Small intestine (tissue), 7 donors: ENCODE measurements around the gene CDC42SE1. TPM values are rescaled to one million over a fixed set of nuclear protein-coding genes. Genes with fewer than 3 reads are reported as not detected.

ENCODE experiments used
- DNase-seq, 2 donors: peaks; one replicate each; pipeline versions ENCODE4 v3.0.0 to v3.0.0-alpha.2; 2013
- FAIRE-seq: peaks from 2 replicates; lab custom pipeline; 2012; peaks lifted over from hg19 to GRCh38; lab: Jason Lieb, UNC
- H3K27ac ChIP-seq, 3 donors: one replicate each; pipeline ENCODE4 v1.5.1; 2013; ENCODE audit warnings: low read length in 2 of 3, mild to moderate bottlenecking in 2 of 3, control low read depth in 1 of 3, inconsistent platforms in 1 of 3, low read depth in 1 of 3, moderate library complexity in 1 of 3
- H3K27me3 ChIP-seq, 3 donors: one replicate each; pipeline ENCODE4 v1.6.1; 2013; ENCODE audit warnings: low read length in 3 of 3, inconsistent platforms in 1 of 3; ENCODE audit not compliant: control insufficient read depth in 3 of 3, insufficient read depth in 3 of 3
- H3K36me3 ChIP-seq, 3 donors: one replicate each; pipeline ENCODE4 v1.6.1; 2013; ENCODE audit warnings: low read length in 3 of 3, inconsistent platforms in 1 of 3, low read depth in 1 of 3, mild to moderate bottlenecking in 1 of 3, moderate library complexity in 1 of 3; ENCODE audit not compliant: control insufficient read depth in 3 of 3, insufficient read depth in 2 of 3
- H3K4me1 ChIP-seq, 3 donors: one replicate each; pipeline ENCODE4 v1.6.1; 2013; ENCODE audit warnings: low read length in 2 of 3, inconsistent platforms in 1 of 3, low read depth in 1 of 3, mild to moderate bottlenecking in 1 of 3, moderate library complexity in 1 of 3; ENCODE audit not compliant: control insufficient read depth in 3 of 3, insufficient read depth in 2 of 3
- H3K4me3 ChIP-seq, 3 donors: one replicate each; pipeline ENCODE4 v1.5.1; 2013; ENCODE audit warnings: low read length in 3 of 3, control low read depth in 1 of 3, inconsistent platforms in 1 of 3, low read depth in 1 of 3, mild to moderate bottlenecking in 1 of 3, moderate library complexity in 1 of 3
- H3K9me3 ChIP-seq, 2 donors: one replicate each; pipeline ENCODE4 v1.6.1; 2013; ENCODE audit warnings: low read depth in 1 of 2, low read length in 1 of 2; ENCODE audit not compliant: control insufficient read depth in 2 of 2, insufficient read depth in 1 of 2
- WGBS, 3 donors: extraction: QIAGEN DNeasy Blood & Tissue Kit; methylation state at CpG; one replicate each; pipeline ENCODE4 v1.1.7; 2013; 5-methylcytosine and 5-hydroxymethylcytosine counted together
- polyA plus RNA-seq, 4 donors: library from polyadenylated mRNA; stranded (reverse) in 3 of 4; unstranded in 1 of 4; fragments of 200-250 nt in 3 of 4; fragments of 120-200 nt in 1 of 4; gene quantifications; one replicate each; pipeline versions ENCODE4 v1.2.1 to v1.2.3, GENCODE V29; 2013
- donor health status: healthy with polysubstance abuse.
- donor health status: control.
- donor health status: control.
- donor health status: Bipolar disorder and iron deficiency.
- donor health status: healthy.

Gene CDC42SE1
- polyA plus RNA-seq, 4 donors, result 22.8 to 46.6 (median 32.4) TPM

DNA sequence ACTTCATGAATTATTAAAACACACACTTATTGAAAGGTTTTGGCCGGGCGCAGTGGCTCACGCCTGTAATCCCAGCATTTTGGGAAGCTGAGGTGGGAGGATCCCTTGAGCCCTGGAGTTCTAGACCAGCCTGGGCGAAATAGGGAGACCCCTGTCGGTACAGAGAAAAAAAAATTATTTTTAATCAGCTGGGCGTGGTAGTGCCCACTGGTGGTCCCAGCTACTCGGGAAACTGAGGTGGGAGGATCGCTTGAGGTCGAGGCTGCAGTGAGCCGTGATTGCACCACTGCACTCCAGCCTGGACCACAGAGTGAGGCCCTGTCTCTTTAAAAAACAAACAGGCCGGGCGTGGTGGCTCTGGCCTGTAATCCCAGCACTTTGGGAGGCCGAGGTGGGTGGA is 12.8 kb upstream of the CDC42SE1 start:
- Histone ChIP-seq H3K27me3 (no peaks in the 10 kb centered on the region), H3K27ac (peak overlapping the region in 1 of 3 donors; percentile 24), H3K9me3 (no peaks in the 10 kb centered on the region), H3K4me3 (no peak overlapping the region), H3K36me3 (peaks cover 0 to 14% (median 2%) of the 10 kb centered on the region in 3 donors), H3K4me1 (peaks cover 0 to 7% (median 0%) of the 10 kb centered on the region in 3 donors)
- FAIRE-seq, result no peak
- 74 to 83% (median 81%) methylated on average over 13 of the region's 13 CpGs for WGBS, 3 donors
- DNase-seq, result no peak

DNA sequence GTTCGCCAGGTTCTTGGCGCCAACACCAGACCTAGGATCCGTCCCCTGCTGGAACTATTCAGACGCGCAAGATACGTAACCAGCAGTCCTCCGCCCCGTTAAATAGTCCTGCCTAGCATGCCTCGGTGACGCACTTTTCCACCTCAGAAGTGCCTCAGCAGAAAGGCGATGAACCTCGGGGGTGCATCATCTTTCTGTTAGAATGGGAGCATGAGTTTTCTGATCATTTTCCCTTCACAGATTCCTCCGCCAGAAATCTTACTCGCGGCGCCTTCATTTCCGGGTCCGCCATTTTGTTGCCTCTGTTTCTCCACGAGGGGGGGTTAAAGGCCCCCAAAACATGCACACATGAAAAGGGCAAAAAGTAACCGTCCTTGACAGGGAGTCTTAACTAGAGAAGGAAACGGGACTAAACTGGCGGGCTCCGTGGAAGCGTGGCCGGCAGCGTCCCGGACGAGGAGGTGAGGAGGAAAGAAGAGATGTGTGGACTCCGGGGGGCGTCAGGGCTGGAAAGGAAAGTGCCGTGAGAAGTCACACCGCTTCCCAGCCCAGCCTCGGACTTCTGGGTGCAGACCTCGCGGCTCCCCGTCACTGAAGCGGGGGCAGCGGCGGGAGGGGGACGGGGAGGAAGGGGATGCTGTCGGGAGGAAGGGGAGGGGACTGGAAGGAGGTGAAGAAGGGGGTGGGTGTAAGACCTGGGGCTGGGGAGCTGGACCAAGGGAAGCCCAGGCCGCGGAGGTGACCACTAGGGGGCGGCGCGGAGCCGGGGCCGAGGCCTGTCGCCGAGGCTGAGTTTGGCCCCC is 11.3 kb upstream of the CDC42SE1 start, which contains the start of gene GABPB2:
GABPB2 (plus strand) TSS at position 288 of the 803 bp plus-strand sequence. CDS start 17,429 bp downstream, outside the sequence.
- peaks cover 0 to 7% (median 0%) of the 10 kb centered on the region in 3 donors for H3K4me1 ChIP-seq
- H3K36me3 ChIP-seq, result peaks cover 0 to 14% (median 2%) of the 10 kb centered on the region in 3 donors
- peak within 1 kb of the TSS; percentile 87 to 96 (median 92) for H3K27ac ChIP-seq
- peak within 1 kb of the TSS; percentile 70 to 89 (median 78) for H3K4me3 ChIP-seq
- H3K9me3 ChIP-seq, result no peaks in the 10 kb centered on the region
- 0% methylated on average over 40 to 50 of the region's 50 CpGs for WGBS, 3 donors
- DNase-seq (peak; percentile 89 to 96), FAIRE-seq (no peak)
- H3K27me3 ChIP-seq, result no peaks in the 10 kb centered on the region

DNA sequence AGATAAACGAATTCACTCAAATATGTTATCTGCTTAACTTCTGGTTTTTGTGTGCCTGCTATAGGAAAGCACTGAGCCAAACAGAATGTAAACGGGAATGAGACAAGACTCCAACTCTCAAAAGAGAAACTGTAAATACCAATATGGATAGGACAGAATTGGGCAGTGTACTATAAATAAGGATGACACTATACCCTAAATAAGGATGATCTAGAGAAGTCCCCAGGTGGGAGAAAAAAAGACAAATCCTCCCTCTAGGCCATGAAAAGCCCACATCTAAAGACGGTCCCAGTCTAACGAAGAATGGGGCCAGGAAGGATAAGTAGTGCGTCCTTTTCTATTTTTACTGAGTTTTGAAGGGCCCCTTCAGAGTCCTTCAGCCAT is 9.7 kb upstream of the CDC42SE1 start:
- DNase-seq (no peak), FAIRE-seq (no peak)
- Histone ChIP-seq H3K27ac (no peak overlapping the region), H3K4me1 (peaks cover 0 to 7% (median 0%) of the 10 kb centered on the region in 3 donors), H3K36me3 (peaks cover 0 to 5% (median 0%) of the 10 kb centered on the region in 3 donors), H3K27me3 (no peaks in the 10 kb centered on the region), H3K4me3 (no peak overlapping the region), H3K9me3 (no peaks in the 10 kb centered on the region)
- 77 to 81% (median 78%) methylated on average over 5 of the region's 5 CpGs for WGBS, 3 donors

DNA sequence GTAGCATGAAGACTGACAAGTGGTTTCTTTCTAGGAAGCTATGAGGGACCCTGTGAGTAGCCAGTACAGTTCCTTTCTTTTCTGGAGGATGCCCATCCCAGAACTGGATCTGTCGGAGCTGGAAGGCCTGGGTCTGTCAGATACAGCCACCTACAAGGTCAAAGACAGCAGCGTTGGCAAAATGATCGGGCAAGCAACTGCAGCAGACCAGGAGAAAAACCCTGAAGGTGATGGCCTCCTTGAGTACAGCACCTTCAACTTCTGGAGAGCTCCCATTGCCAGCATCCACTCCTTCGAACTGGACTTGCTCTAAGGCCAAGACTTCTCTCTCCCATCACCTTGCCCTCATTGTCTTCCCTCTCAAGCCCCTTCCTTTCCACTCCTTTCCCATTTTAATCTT is 7.8 kb upstream of the CDC42SE1 start:
- Histone ChIP-seq H3K9me3 (no peaks in the 10 kb centered on the region), H3K27ac (no peak overlapping the region), H3K4me1 (peaks cover 0 to 7% (median 0%) of the 10 kb centered on the region in 3 donors), H3K4me3 (no peak overlapping the region), H3K27me3 (no peaks in the 10 kb centered on the region), H3K36me3 (no peaks in the 10 kb centered on the region)
- FAIRE-seq (no peak), DNase-seq (no peak)
- WGBS, 3 donors, result 90 to 97% (median 95%) methylated on average over 4 of the region's 4 CpGs

DNA sequence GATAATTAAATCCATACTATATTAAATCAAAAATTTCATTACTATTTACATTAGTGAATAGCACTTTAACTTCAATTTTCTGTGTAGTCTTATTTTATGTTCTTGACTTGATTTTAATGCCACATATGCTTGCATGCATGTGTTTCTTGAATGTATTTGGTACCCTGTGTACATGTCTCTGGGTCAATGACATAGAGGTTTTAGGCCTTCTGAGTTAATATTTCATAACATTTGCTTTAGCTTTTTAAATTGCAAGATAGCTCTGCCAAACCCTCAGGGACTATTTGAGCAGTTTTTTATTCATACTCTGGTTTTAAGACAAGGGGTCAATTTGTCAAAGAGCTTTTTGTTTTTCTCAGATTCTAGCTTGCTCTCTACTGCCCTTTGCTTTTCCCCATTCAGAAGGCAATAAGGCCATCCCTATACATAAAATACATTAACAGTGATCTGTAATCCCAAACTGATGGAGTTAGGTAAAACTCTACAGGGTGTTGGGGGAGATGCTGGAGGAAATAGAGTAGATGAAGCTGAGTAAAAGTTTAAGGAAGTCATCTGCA is 5.7 kb upstream of the CDC42SE1 start:
- Histone ChIP-seq H3K27ac (no peak overlapping the region), H3K27me3 (no peaks in the 10 kb centered on the region), H3K9me3 (no peaks in the 10 kb centered on the region), H3K4me3 (no peak overlapping the region), H3K4me1 (peaks cover 0 to 3% (median 0%) of the 10 kb centered on the region in 3 donors), H3K36me3 (no peaks in the 10 kb centered on the region)
- no peak for FAIRE-seq
- DNase-seq, result no peak

DNA sequence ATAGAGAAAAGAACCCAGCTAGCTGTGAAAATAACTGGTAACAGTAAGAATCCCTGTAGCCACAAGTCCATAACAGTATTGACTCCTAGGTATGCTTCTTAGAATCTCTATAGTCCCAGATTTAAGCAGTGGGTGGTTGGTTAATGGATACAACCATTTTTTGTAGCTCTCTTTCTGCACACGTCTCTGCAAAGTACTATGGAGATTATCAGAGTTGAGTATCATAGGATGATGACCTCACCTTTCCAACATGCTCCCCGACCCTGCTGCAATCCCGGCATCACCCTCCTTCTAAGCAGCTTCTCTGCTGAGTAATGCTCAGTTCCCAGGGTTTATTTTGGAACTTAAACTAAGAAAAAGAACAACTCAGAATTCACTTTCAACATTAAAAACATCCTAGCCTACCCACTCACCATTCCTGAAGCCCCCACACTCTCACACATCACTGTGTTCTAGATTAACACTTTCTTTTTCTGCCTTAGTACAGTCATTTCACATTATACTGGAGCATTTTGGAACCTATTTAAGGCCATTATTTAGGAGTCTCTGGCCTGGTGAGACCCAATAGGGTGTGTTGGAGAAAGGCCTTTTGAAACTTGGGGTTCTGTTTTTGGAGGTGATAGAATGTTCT is 3.4 kb upstream of the CDC42SE1 start:
- H3K4me3 ChIP-seq, result no peak overlapping the region
- FAIRE-seq (no peak), DNase-seq (no peak)
- peaks cover 0 to 7% (median 1%) of the 10 kb centered on the region in 3 donors for H3K4me1 ChIP-seq
- no peaks in the 10 kb centered on the region for H3K9me3 ChIP-seq
- no peaks in the 10 kb centered on the region for H3K27me3 ChIP-seq
- 31 to 69% (median 55%) methylated on average over 3 of the region's 3 CpGs for WGBS, 3 donors
- H3K27ac ChIP-seq, result no peak overlapping the region
- peaks cover 0 to 3% (median 0%) of the 10 kb centered on the region in 3 donors for H3K36me3 ChIP-seq

DNA sequence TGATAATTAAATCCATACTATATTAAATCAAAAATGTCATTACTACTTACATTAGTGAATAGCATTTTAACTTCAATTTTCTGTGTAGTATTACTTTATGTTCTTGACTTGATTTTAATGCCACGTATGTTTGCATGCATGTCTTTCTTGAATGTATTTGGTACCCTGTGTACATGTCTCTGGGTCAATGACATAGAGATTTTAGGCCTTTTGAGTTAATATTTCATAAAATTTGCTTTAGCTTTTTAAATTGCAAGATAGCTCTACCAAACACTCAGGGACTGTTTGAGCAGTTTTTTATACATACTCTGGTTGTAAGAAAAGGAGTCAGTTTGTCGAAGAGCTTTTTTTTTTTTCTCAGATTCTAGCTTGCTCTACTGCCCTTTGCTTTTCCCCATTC is 2.3 kb upstream of the CDC42SE1 start:
- Histone ChIP-seq H3K36me3 (peaks cover 0 to 4% (median 0%) of the 10 kb centered on the region in 3 donors), H3K4me3 (no peak overlapping the region), H3K9me3 (no peaks in the 10 kb centered on the region), H3K27ac (no peak overlapping the region), H3K4me1 (peaks cover 0 to 15% (median 4%) of the 10 kb centered on the region in 3 donors), H3K27me3 (no peaks in the 10 kb centered on the region)
- WGBS, 3 donors, result 89 to 94% (median 90%) methylated on average over 2 of the region's 2 CpGs
- no peak for DNase-seq
- no peak for FAIRE-seq

DNA sequence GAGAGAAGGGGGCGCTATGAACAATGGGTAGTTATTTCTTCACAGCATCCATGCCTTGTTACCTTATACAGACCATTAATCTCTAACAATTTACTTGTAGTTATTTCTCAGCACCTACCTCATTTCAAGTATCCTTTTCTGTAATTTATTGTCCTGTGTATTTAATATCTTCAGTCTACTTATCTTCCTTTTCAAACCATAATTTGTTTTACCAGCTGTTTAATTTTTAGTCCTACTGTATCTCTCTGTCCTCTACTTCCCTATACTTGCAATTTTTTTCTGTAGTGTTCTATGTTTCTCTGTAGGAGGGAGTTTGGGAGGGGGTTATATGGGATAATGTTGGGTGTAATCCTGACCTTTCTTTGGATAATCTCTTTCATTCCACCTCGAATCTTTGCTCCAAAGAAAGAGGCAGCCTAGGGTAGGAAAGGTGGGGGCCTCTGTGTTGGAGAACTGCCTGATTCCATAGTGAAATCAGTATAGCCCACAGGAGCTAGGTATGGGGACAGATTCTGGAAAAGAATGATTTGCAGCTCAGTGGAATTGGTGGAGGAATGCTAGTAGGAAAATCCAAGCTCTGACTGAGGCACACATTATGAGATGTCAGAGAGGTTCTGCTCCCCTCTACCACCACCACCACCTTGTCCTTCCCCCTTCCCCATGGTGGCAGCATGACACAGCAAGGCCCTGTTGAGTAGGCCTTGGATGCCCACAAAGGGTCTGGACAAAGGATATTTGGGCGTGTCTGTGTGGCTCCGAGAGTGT is 1.4 kb upstream of the CDC42SE1 start:
- Histone ChIP-seq H3K4me1 (peaks cover 3 to 24% (median 7%) of the 10 kb centered on the region in 3 donors), H3K4me3 (peak overlapping the region in 2 of 3 donors; percentile 74 to 83), H3K27me3 (no peaks in the 10 kb centered on the region), H3K27ac (peak overlapping the region in 2 of 3 donors; percentile 88 to 99), H3K36me3 (peaks cover 0 to 6% (median 0%) of the 10 kb centered on the region in 3 donors), H3K9me3 (no peaks in the 10 kb centered on the region)
- DNase-seq (no peak), FAIRE-seq (no peak)
- 60 to 68% (median 66%) methylated on average over 4 of the region's 4 CpGs for WGBS, 3 donors
